ENCODE measurements around the gene SNX13. TPM values are rescaled to one million over a fixed set of nuclear protein-coding genes. Genes with fewer than 3 reads are reported as not detected.

The SNX13 gene
- total and polyA plus RNA-seq, 2 of the 4 experiments (the other 2 are of a cell fraction): 9.0 to 24.9 TPM

GRCh38 chr7:17863809-17864143 lies 76.5 kb downstream of the SNX13 start:
- no TSS peak for BruUV-seq (replicated peaks)
- dilution Hi-C loops (cut with HindIII; ENCODE audit: low sequenced_read_pairs, unreplicated experiment) (no loop called here), in situ Hi-C loops (cut with MboI; ENCODE audit: low sequenced_read_pairs) (no loop called here), intact Hi-C loops (cut with micrococcal nuclease) (no loop called here)
- DNase-seq (no peak), ATAC-seq (ENCODE audit: low read depth) (no peak)
- TF ChIP-seq NFE2L2 (IDR thresholded peaks at IDR 0.05; ENCODE audit: low read depth, low read length): no peak
- no peak for TF ChIP-seq USF2 (IDR thresholded peaks at IDR 0.05; ENCODE audit: low read depth, low read length)
- no peak for TF ChIP-seq ELK1 (IDR thresholded peaks at IDR 0.05; ENCODE audit: borderline replicate concordance, low read depth, low read length)
- no peak for TF ChIP-seq RCOR1 (IDR thresholded peaks at IDR 0.05; ENCODE audit: insufficient replicate concordance, low read length)
- TF ChIP-seq MAZ (IDR thresholded peaks at IDR 0.05; ENCODE audit: borderline replicate concordance, low read depth, low read length): no peak
- TF ChIP-seq CHD1 (IDR thresholded peaks at IDR 0.05; ENCODE audit: low read depth, low read length): no peak
- H3K79me1 ChIP-seq (ENCODE audit: low read depth in 1 of 2, low read length in 2 of 2): peaks cover 8 to 10% of the 10 kb centered on the region in 2 experiments; a peak in 2 of 4 replicates
- no peak overlapping the region for H3K9ac ChIP-seq (ENCODE audit: low read depth, low read length)
- H3K27me3 ChIP-seq (ENCODE audit: control insufficient read depth, insufficient read depth, low read length): no peaks in the 10 kb centered on the region
- no peak overlapping the region for H3K56ac ChIP-seq (ENCODE audit: extremely low read depth, insufficient read depth, low read length)
- H2BK5ac ChIP-seq (ENCODE audit: low read depth, low read length, poor library complexity, severe bottlenecking): no peak overlapping the region
- ChIA-PET CTCF (no interaction called here), POLR2A (ENCODE audit: unreplicated experiment) (no interaction called here)
- no peak overlapping the region for H2AK9ac ChIP-seq (replicated peaks; ENCODE audit: low read depth, low read length, poor library complexity)
- no peaks in the 10 kb centered on the region for H4K20me1 ChIP-seq (ENCODE audit: insufficient read depth, low read length)
- H2BK120ac ChIP-seq (ENCODE audit: low read depth, low read length): no peak overlapping the region
- no peak overlapping the region for H4K5ac ChIP-seq (ENCODE audit: low read depth, low read length)
- H3K23ac ChIP-seq (ENCODE audit: low read depth, low read length): no peak overlapping the region
- no peak overlapping the region for H4K91ac ChIP-seq (ENCODE audit: insufficient read depth, low read depth, low read length)
- H4K8ac ChIP-seq (ENCODE audit: low read depth in 2 of 2, low read length in 2 of 2): no peak overlapping the region
- H3K9me1 ChIP-seq (ENCODE audit: insufficient read depth, low read length): peaks cover 7% of the 10 kb centered on the region; the same call in 1 of the 2 replicates
- H2AFZ ChIP-seq (replicated peaks; ENCODE audit: low read length, poor library complexity): no peak overlapping the region
- no peaks in the 10 kb centered on the region for H3K4me1 ChIP-seq (ENCODE audit: control insufficient read depth, insufficient read depth, low read length)
- no peak overlapping the region for H3K14ac ChIP-seq (replicated peaks; ENCODE audit: low read depth, low read length)
- no peak overlapping the region for H3K27ac ChIP-seq (ENCODE audit: insufficient read depth, low read length)
- H3K4ac ChIP-seq (ENCODE audit: low read depth, low read length): no peak overlapping the region
- no peak overlapping the region for H2AK5ac ChIP-seq (ENCODE audit: low read depth, low read length)
- H3K9me3 ChIP-seq (ENCODE audit: control insufficient read depth, insufficient read depth, low read length): no peaks in the 10 kb centered on the region
- H2BK20ac ChIP-seq (ENCODE audit: low read depth, low read length): no peak overlapping the region
- peaks cover 16% of the 10 kb centered on the region for H3K36me3 ChIP-seq (ENCODE audit: control insufficient read depth, insufficient read depth, low read length)
- no peak overlapping the region for H3K4me2 ChIP-seq (ENCODE audit: low read depth, low read length)
- H3K18ac ChIP-seq (ENCODE audit: low read depth, low read length): no peak overlapping the region
- no peak overlapping the region for H3K4me3 ChIP-seq (ENCODE audit: insufficient read depth, low read depth, low read length)
- H2BK15ac ChIP-seq (ENCODE audit: low read depth, low read length): no peak overlapping the region
